Liver (tissue), 3 donors: ENCODE data around the gene AGBL4.

ENCODE experiments used
- CTCF ChIP-seq: fragments of 150-350 bp; IDR thresholded peaks from 2 replicates; pipeline ENCODE4 v1.5.1; 2017; ENCODE audit warnings: improper control_type of control experiment, low read depth, low read length; ENCODE audit not compliant: missing input control
- FOXA1 ChIP-seq: IDR thresholded peaks from 2 replicates; pipeline ENCODE4 v1.6.1; 2016; ENCODE audit warnings: antibody characterized with exemption
- GABPA ChIP-seq, 2 donors: IDR thresholded peaks in 1 of 2; conservative IDR thresholded peaks in 1 of 2; 2 replicates each; pipeline ENCODE4 v1.6.1; 2016; ENCODE audit warnings: antibody characterized with exemption in 2 of 2, mild to moderate bottlenecking in 1 of 2, moderate library complexity in 1 of 2
- JUND ChIP-seq, 2 donors: IDR thresholded peaks; 2 replicates each; pipeline ENCODE4 v1.6.1; 2016; ENCODE audit warnings: antibody characterized with exemption in 2 of 2
- NR2F2 ChIP-seq: IDR thresholded peaks from 2 replicates; pipeline ENCODE4 v1.6.1; 2016; ENCODE audit warnings: antibody characterized with exemption
- RAD21 ChIP-seq, 2 donors: IDR thresholded peaks; 2 replicates each; pipeline ENCODE4 v1.6.1; 2016; ENCODE audit warnings: antibody characterized with exemption in 2 of 2, mild to moderate bottlenecking in 2 of 2
- RXRA ChIP-seq, 2 donors: IDR thresholded peaks; 2 replicates each; pipeline ENCODE4 v1.6.1; 2017 to 2018; ENCODE audit warnings: antibody characterized with exemption in 2 of 2, mild to moderate bottlenecking in 1 of 2
- SP1 ChIP-seq: IDR thresholded peaks from 2 replicates; pipeline ENCODE4 v1.6.1; 2018; ENCODE audit warnings: antibody characterized with exemption, mild to moderate bottlenecking
- TAF1 ChIP-seq: conservative IDR thresholded peaks from 2 replicates; pipeline ENCODE4 v1.6.1; 2016; ENCODE audit warnings: antibody characterized with exemption, mild to moderate bottlenecking
- YY1 ChIP-seq: IDR thresholded peaks from 2 replicates; pipeline ENCODE4 v1.6.1; 2016; ENCODE audit warnings: antibody characterized with exemption, mild to moderate bottlenecking
- TF ChIP-seq, protein P1 (sequence below): IDR thresholded peaks from 2 replicates; pipeline ENCODE4 v1.6.1; 2016; ENCODE audit warnings: antibody characterized with exemption
- TF ChIP-seq, protein P2 (sequence below): IDR thresholded peaks from 2 replicates; pipeline ENCODE4 v1.6.1; 2016; ENCODE audit warnings: antibody characterized with exemption
- TF ChIP-seq, protein P3 (sequence below): IDR thresholded peaks from 2 replicates; pipeline ENCODE4 v1.6.1; 2016; ENCODE audit warnings: antibody characterized with exemption
- TF ChIP-seq, protein P4 (sequence below): IDR thresholded peaks from 2 replicates; pipeline ENCODE4 v1.6.1; 2016; ENCODE audit warnings: antibody characterized with exemption, mild to moderate bottlenecking
- donor health status: healthy.
- donor health status: healthy.

DNA sequence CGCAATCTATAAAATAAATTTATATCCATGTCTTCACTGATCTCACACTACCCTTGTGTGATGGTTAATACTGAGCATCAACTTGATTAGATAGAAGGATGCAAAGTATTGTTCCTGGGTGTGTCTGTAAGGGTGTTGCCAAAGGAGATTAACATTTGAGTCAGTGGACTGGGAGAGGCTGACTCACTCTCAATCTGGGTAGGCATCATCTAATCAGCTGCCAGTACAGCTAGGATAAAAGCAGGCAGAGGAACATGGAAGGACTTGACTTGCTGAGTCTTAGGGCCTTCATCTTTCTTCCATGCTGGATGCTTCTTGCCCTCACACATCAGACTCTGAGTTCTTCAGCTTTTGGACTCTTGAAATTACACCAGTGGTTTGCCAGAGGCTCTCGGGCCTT lies 615.4 kb downstream of the AGBL4 start:
- TF ChIP-seq CTCF: no peak
- TF ChIP-seq, protein P1, sequence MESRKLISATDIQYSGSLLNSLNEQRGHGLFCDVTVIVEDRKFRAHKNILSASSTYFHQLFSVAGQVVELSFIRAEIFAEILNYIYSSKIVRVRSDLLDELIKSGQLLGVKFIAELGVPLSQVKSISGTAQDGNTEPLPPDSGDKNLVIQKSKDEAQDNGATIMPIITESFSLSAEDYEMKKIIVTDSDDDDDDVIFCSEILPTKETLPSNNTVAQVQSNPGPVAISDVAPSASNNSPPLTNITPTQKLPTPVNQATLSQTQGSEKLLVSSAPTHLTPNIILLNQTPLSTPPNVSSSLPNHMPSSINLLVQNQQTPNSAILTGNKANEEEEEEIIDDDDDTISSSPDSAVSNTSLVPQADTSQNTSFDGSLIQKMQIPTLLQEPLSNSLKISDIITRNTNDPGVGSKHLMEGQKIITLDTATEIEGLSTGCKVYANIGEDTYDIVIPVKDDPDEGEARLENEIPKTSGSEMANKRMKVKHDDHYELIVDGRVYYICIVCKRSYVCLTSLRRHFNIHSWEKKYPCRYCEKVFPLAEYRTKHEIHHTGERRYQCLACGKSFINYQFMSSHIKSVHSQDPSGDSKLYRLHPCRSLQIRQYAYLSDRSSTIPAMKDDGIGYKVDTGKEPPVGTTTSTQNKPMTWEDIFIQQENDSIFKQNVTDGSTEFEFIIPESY: no peak
- TF ChIP-seq YY1: no peak
- TF ChIP-seq, protein P2, sequence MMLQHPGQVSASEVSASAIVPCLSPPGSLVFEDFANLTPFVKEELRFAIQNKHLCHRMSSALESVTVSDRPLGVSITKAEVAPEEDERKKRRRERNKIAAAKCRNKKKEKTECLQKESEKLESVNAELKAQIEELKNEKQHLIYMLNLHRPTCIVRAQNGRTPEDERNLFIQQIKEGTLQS: no peak
- TF ChIP-seq TAF1: no peak
- TF ChIP-seq JUND (IDR thresholded peaks at IDR 0.05): no peak
- TF ChIP-seq, protein P3, sequence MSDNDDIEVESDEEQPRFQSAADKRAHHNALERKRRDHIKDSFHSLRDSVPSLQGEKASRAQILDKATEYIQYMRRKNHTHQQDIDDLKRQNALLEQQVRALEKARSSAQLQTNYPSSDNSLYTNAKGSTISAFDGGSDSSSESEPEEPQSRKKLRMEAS: no peak
- no peak for TF ChIP-seq RAD21 (IDR thresholded peaks at IDR 0.05)
- TF ChIP-seq, protein P4, sequence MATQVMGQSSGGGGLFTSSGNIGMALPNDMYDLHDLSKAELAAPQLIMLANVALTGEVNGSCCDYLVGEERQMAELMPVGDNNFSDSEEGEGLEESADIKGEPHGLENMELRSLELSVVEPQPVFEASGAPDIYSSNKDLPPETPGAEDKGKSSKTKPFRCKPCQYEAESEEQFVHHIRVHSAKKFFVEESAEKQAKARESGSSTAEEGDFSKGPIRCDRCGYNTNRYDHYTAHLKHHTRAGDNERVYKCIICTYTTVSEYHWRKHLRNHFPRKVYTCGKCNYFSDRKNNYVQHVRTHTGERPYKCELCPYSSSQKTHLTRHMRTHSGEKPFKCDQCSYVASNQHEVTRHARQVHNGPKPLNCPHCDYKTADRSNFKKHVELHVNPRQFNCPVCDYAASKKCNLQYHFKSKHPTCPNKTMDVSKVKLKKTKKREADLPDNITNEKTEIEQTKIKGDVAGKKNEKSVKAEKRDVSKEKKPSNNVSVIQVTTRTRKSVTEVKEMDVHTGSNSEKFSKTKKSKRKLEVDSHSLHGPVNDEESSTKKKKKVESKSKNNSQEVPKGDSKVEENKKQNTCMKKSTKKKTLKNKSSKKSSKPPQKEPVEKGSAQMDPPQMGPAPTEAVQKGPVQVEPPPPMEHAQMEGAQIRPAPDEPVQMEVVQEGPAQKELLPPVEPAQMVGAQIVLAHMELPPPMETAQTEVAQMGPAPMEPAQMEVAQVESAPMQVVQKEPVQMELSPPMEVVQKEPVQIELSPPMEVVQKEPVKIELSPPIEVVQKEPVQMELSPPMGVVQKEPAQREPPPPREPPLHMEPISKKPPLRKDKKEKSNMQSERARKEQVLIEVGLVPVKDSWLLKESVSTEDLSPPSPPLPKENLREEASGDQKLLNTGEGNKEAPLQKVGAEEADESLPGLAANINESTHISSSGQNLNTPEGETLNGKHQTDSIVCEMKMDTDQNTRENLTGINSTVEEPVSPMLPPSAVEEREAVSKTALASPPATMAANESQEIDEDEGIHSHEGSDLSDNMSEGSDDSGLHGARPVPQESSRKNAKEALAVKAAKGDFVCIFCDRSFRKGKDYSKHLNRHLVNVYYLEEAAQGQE: no peak
- no peak for TF ChIP-seq NR2F2
- no peak for TF ChIP-seq FOXA1
- no peak for TF ChIP-seq GABPA (IDR thresholded peaks at IDR 0.05 in 1 of 2, conservative IDR thresholded peaks at IDR 0.05 in 1 of 2)
- TF ChIP-seq SP1: no peak
- TF ChIP-seq RXRA (IDR thresholded peaks at IDR 0.05): no peak
